Mucosa of rectum (tissue), 2 donors: ENCODE measurements around the gene ID2.

Source experiments
- H3K27ac ChIP-seq, 2 donors: one replicate each; pipeline ENCODE4 v1.7.0; 2013; ENCODE audit warnings: inconsistent platforms in 2 of 2, low read depth in 2 of 2, low read length in 2 of 2
- H3K27me3 ChIP-seq, 2 donors: one replicate each; pipeline ENCODE4 v1.7.0; 2013; ENCODE audit warnings: low read length in 2 of 2; ENCODE audit not compliant: control insufficient read depth in 2 of 2, insufficient read depth in 2 of 2
- H3K36me3 ChIP-seq, 2 donors: one replicate each; pipeline ENCODE4 v1.7.0; 2013; ENCODE audit warnings: low read length in 2 of 2; ENCODE audit not compliant: control insufficient read depth in 2 of 2, insufficient read depth in 2 of 2
- H3K4me1 ChIP-seq, 2 donors: one replicate each; pipeline ENCODE4 v1.7.0; 2013; ENCODE audit warnings: low read length in 2 of 2, mild to moderate bottlenecking in 1 of 2; ENCODE audit not compliant: control insufficient read depth in 2 of 2, insufficient read depth in 2 of 2
- H3K4me3 ChIP-seq, 2 donors: one replicate each; pipeline ENCODE4 v1.7.0; 2013; ENCODE audit warnings: low read length in 2 of 2
- H3K9ac ChIP-seq, 2 donors: one replicate each; pipeline ENCODE4 v1.7.0; 2013; ENCODE audit warnings: low read length in 2 of 2, low read depth in 1 of 2, mild to moderate bottlenecking in 1 of 2
- H3K9me3 ChIP-seq, 2 donors: one replicate each; pipeline ENCODE4 v1.7.0; 2013; ENCODE audit warnings: low read length in 2 of 2; ENCODE audit not compliant: control insufficient read depth in 2 of 2
- donor health status: healthy.
- donor health status: Normal muscosa, but diverticular disease.

The ID2 gene

GRCh38 chr2:8704906-8705305, 23.1 kb downstream of the ID2 start:
- Histone ChIP-seq H3K9ac (no peak overlapping the region), H3K4me1 (peaks cover 5 to 6% of the 10 kb centered on the region in 2 donors), H3K9me3 (no peaks in the 10 kb centered on the region), H3K27me3 (no peaks in the 10 kb centered on the region), H3K4me3 (no peak overlapping the region), H3K27ac (no peak overlapping the region), H3K36me3 (no peaks in the 10 kb centered on the region)

GRCh38 chr2:8709611-8710010, 27.8 kb downstream of the ID2 start:
- no peak overlapping the region for H3K9ac ChIP-seq
- H3K36me3 ChIP-seq, result no peaks in the 10 kb centered on the region
- no peaks in the 10 kb centered on the region for H3K27me3 ChIP-seq
- H3K9me3 ChIP-seq, result no peaks in the 10 kb centered on the region
- no peak overlapping the region for H3K4me3 ChIP-seq
- H3K27ac ChIP-seq, result peak overlapping the region; percentile 8 to 63
- H3K4me1 ChIP-seq, result peaks cover 5 to 7% of the 10 kb centered on the region in 2 donors

GRCh38 chr2:8710951-8711350, 29.1 kb downstream of the ID2 start:
- Histone ChIP-seq H3K9me3 (no peaks in the 10 kb centered on the region), H3K27ac (no peak overlapping the region), H3K4me1 (peaks cover 5 to 7% of the 10 kb centered on the region in 2 donors)

GRCh38 chr2:8714283-8714682, 32.4 kb downstream of the ID2 start:
- Histone ChIP-seq H3K27me3 (no peaks in the 10 kb centered on the region), H3K9me3 (no peaks in the 10 kb centered on the region), H3K27ac (no peak overlapping the region), H3K4me1 (peaks cover 4 to 6% of the 10 kb centered on the region in 2 donors), H3K4me3 (no peak overlapping the region), H3K36me3 (no peaks in the 10 kb centered on the region), H3K9ac (no peak overlapping the region)

More at GRCh38 chr2:8710951-8711350, 29.1 kb downstream of the ID2 start:
- Histone ChIP-seq H3K27me3 (no peaks in the 10 kb centered on the region), H3K9ac (no peak overlapping the region), H3K36me3 (no peaks in the 10 kb centered on the region), H3K4me3 (no peak overlapping the region)

- H3K4me3 ChIP-seq, result no peak overlapping the region
- H3K36me3 ChIP-seq, result no peaks in the 10 kb centered on the region
- peaks cover under 1 to 2% of the 10 kb centered on the region in 2 donors for H3K4me1 ChIP-seq
- H3K27me3 ChIP-seq, result no peaks in the 10 kb centered on the region
- no peak overlapping the region for H3K9ac ChIP-seq
- H3K27ac ChIP-seq, result no peak overlapping the region
- H3K9me3 ChIP-seq, result no peaks in the 10 kb centered on the region
These were observed 33.1 kb downstream of the ID2 start for GRCh38 chr2:8714971-8715370.

GRCh38 chr2:8719528-8719927, 37.7 kb downstream of the ID2 start:
- Histone ChIP-seq H3K27me3 (no peaks in the 10 kb centered on the region), H3K9ac (no peak overlapping the region), H3K9me3 (no peaks in the 10 kb centered on the region), H3K36me3 (no peaks in the 10 kb centered on the region), H3K4me1 (peaks cover 0 to 2% of the 10 kb centered on the region in 2 donors), H3K4me3 (no peak overlapping the region), H3K27ac (no peak overlapping the region)

- Histone ChIP-seq H3K36me3 (no peaks in the 10 kb centered on the region), H3K27ac (no peak overlapping the region), H3K4me1 (peaks cover 0 to 2% of the 10 kb centered on the region in 2 donors), H3K9me3 (no peaks in the 10 kb centered on the region), H3K4me3 (no peak overlapping the region), H3K27me3 (no peaks in the 10 kb centered on the region), H3K9ac (no peak overlapping the region)
These were observed 38.9 kb downstream of the ID2 start for GRCh38 chr2:8720741-8721140.

GRCh38 chr2:8721410-8721809, 39.6 kb downstream of the ID2 start:
- Histone ChIP-seq H3K36me3 (peaks cover 0 to 1% of the 10 kb centered on the region in 2 donors), H3K9me3 (no peaks in the 10 kb centered on the region), H3K4me1 (peaks cover 0 to 2% of the 10 kb centered on the region in 2 donors), H3K27me3 (no peaks in the 10 kb centered on the region), H3K9ac (no peak overlapping the region), H3K4me3 (no peak overlapping the region), H3K27ac (no peak overlapping the region)

GRCh38 chr2:8722986-8723385, 41.1 kb downstream of the ID2 start:
- Histone ChIP-seq H3K4me3 (no peak overlapping the region), H3K4me1 (no peaks in the 10 kb centered on the region), H3K36me3 (peaks cover 3 to 8% of the 10 kb centered on the region in 2 donors), H3K9ac (no peak overlapping the region), H3K27me3 (no peaks in the 10 kb centered on the region), H3K27ac (no peak overlapping the region), H3K9me3 (no peaks in the 10 kb centered on the region)

- H3K4me1 ChIP-seq, result no peaks in the 10 kb centered on the region
- no peaks in the 10 kb centered on the region for H3K27me3 ChIP-seq
- no peak overlapping the region for H3K27ac ChIP-seq
- no peaks in the 10 kb centered on the region for H3K9me3 ChIP-seq
- H3K36me3 ChIP-seq, result peaks cover 18 to 23% of the 10 kb centered on the region in 2 donors
- H3K9ac ChIP-seq, result no peak overlapping the region
- no peak overlapping the region for H3K4me3 ChIP-seq
These were observed 44.0 kb downstream of the ID2 start for GRCh38 chr2:8725838-8726237.
